Transverse colon (tissue), 4 donors: Measurements from ENCODE around the gene TTC31. TPM values are rescaled to one million over a fixed set of nuclear protein-coding genes. Genes with fewer than 3 reads are reported as not detected.

ENCODE experiments used
- DNase-seq: peaks from one replicate; pipeline ENCODE4 v3.0.0-alpha.2; 2019
- H3K27ac ChIP-seq, 4 donors: fragments of 200-600 bp; sonication (generic); 2 replicates each; pipeline ENCODE4 v1.5.1; 2016 to 2018; ENCODE audit warnings: inconsistent platforms in 4 of 4
- H3K27me3 ChIP-seq: fragments of 200-600 bp; sonication (generic); 2 replicates; pipeline ENCODE4 v1.5.1; 2017; ENCODE audit warnings: inconsistent platforms
- H3K36me3 ChIP-seq, 4 donors: fragments of 200-600 bp; sonication (generic); 2 replicates each; pipeline ENCODE4 v1.5.1; 2017 to 2019; ENCODE audit warnings: inconsistent platforms in 4 of 4
- H3K4me1 ChIP-seq, 4 donors: fragments of 200-600 bp; sonication (generic); 2 replicates each; pipeline ENCODE4 v1.5.1; 2017 to 2020; ENCODE audit warnings: inconsistent platforms in 4 of 4
- H3K4me3 ChIP-seq, 4 donors: fragments of 200-600 bp; sonication (generic); 1 replicate in 1 of 4; 2 replicates in 3 of 4; pipeline versions ENCODE4 v1.5.1 to v1.6.1; 2017 to 2019; ENCODE audit warnings: inconsistent platforms in 4 of 4
- H3K9me3 ChIP-seq, 2 donors: fragments of 200-600 bp; sonication (generic); 2 replicates each; pipeline ENCODE4 v1.5.1; 2017 to 2019; ENCODE audit warnings: inconsistent platforms in 2 of 2
- EP300 ChIP-seq: sonication (generic); formaldehyde crosslinking; IDR thresholded peaks from one replicate; pipeline ENCODE4 v1.6.1; 2017; ENCODE audit warnings: antibody characterized with exemption, low read depth
- POLR2A ChIP-seq: fragments of 450-650 bp; IDR thresholded peaks from one replicate; pipeline ENCODE4 v1.6.1; 2016; ENCODE audit warnings: antibody characterized with exemption, mild to moderate bottlenecking, moderate library complexity
- POLR2AphosphoS5 ChIP-seq, 3 donors: sonication (generic); formaldehyde crosslinking; IDR thresholded peaks; one replicate each; pipeline ENCODE4 v1.6.1; 2016; ENCODE audit warnings: antibody characterized with exemption in 3 of 3
- WGBS, 2 donors: methylation state at CpG; one replicate each; pipeline ENCODE4 v1.1.5; 2018; ENCODE audit warnings: low coverage in 1 of 2; 5-methylcytosine and 5-hydroxymethylcytosine counted together
- in situ Hi-C, 4 donors: fragments of 200-750 bp; cut with MboI; loops; one replicate each; pipeline versions ENCODE4 v1.15.0 to v1.15.1; 2017; ENCODE audit warnings: low sequenced_read_pairs in 3 of 4, low pct_ligation_motif_present in 1 of 4, low pct_unique_long_range_greater_than_20kb in 1 of 4
- intact Hi-C: fragments of 100-400 bp; cut with DNase I; formaldehyde crosslinking; loops from one replicate; pipeline ENCODE4 v1.15.1; 2023; ENCODE audit warnings: low total_unique reads
- total RNA-seq, 4 donors: library from RNA; depleted of rRNA; stranded (reverse); fragments of >200 nt; gene quantifications; one replicate each; pipeline ENCODE4 v1.1.0, GENCODE V29; 2016
- TF ChIP-seq, protein P1 (sequence below), 5 experiments: fragments of 200-600 bp in 3 of 5; fragments of 450-650 bp in 2 of 5; sonication (generic) in 3 of 5; IDR thresholded peaks; 1 replicate in 2 of 5; 2 replicates in 3 of 5; pipeline ENCODE4 v1.5.1; 2016 to 2017; ENCODE audit warnings: antibody characterized with exemption in 5 of 5, inconsistent platforms in 3 of 5, mild to moderate bottlenecking in 2 of 5, moderate library complexity in 1 of 5

TTC31 gene
- total RNA-seq, 4 donors from 2014 or later: 16.9 to 36.0 (median 32.0) TPM

- Histone ChIP-seq H3K36me3 (no peaks in the 10 kb centered on the region), H3K27me3 (peaks cover 100% of the 10 kb centered on the region), H3K27ac (no peak overlapping the region), H3K4me1 (peaks cover 8 to 30% (median 27%) of the 10 kb centered on the region in 4 donors), H3K9me3 (no peaks in the 10 kb centered on the region), H3K4me3 (peak overlapping the region in 1 of 4 donors; percentile 28)
- TF ChIP-seq POLR2A (no peak), POLR2AphosphoS5 (IDR thresholded peaks at IDR 0.05) (peak in 2 of 3 donors; percentile 80 to 86)
- intact Hi-C loops: no loop called here
- WGBS, 2 donors: 11% methylated on average over 48 of the region's 52 CpGs; no CpG with 5 or more reads in 1 of the 2 donors
- DNase-seq: no peak
- in situ Hi-C loops: no loop called here
Observed at GRCh38 chr2:74513605-74514367, 30.9 kb downstream of the TTC31 start.

DNA sequence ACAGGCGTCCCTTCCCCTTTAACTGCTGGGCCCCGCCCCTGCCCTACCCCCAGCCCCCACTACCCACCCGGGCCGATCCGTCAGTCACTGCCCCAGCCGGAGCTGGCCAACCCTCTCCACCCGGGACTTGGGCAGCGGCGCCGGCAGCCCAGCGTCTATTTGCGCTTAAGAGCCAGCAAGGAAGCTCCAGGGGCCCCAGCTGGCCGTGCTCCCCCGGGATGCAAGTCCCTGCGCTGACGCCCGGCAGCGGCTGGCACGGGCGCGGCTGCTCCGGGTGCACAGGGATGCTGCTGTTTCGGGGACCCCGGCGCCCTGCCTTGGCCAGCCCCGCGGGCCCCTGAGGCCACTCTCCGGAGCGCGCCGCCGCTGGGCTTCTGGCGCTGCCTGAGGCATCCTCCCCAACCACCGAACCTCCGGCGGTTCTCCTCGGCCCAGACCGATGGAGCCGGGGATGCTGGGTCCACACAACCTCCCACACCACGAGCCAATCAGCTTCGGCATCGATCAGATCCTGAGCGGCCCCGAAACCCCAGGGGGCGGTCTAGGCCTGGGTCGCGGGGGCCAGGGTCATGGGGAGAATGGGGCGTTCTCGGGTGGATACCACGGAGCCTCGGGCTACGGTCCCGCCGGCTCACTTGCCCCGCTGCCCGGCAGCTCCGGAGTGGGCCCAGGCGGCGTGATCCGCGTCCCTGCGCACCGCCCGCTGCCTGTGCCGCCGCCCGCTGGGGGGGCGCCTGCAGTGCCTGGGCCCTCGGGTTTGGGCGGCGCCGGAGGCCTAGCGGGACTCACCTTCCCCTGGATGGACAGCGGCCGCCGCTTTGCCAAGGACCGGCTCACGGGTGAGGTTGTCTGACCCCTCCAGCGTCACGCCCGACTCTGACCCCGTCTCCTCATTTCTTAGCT lies 31.7 kb downstream of the TTC31 start, which contains the start of gene TLX2:
Gene TLX2 (plus strand): TSS at position 83 of the 903 bp plus-strand sequence. CDS start 357 bp downstream, at position 440.
- in situ Hi-C loops: no loop called here
- intact Hi-C loops: no loop called here
- Histone ChIP-seq H3K36me3 (no peaks in the 10 kb centered on the region), H3K4me3 (peak within 1 kb of the TSS in 1 of 4 donors; percentile 28), H3K27ac (no peak within 1 kb of the TSS), H3K4me1 (peaks cover 8 to 30% (median 27%) of the 10 kb centered on the region in 4 donors), H3K9me3 (no peaks in the 10 kb centered on the region), H3K27me3 (peaks cover 100% of the 10 kb centered on the region)
- WGBS, 2 donors: 3% methylated on average over 46 of the region's 82 CpGs; no CpG with 5 or more reads in 1 of the 2 donors
- no peak for TF ChIP-seq POLR2AphosphoS5 (IDR thresholded peaks at IDR 0.05)
- no peak for DNase-seq

GRCh38 chr2:74515271-74515980 lies 32.5 kb downstream of the TTC31 start:
- Histone ChIP-seq H3K36me3 (no peaks in the 10 kb centered on the region), H3K9me3 (no peaks in the 10 kb centered on the region), H3K4me3 (peak overlapping the region in 2 of 4 donors; percentile 28 to 39), H3K4me1 (peaks cover 8 to 30% (median 27%) of the 10 kb centered on the region in 4 donors), H3K27me3 (peaks cover 100% of the 10 kb centered on the region), H3K27ac (no peak overlapping the region)
- in situ Hi-C loops (no loop called here), intact Hi-C loops (no loop called here)
- TF ChIP-seq POLR2AphosphoS5 (IDR thresholded peaks at IDR 0.05) (no peak), POLR2A (no peak), EP300 (no peak)
- TF ChIP-seq, protein P1, sequence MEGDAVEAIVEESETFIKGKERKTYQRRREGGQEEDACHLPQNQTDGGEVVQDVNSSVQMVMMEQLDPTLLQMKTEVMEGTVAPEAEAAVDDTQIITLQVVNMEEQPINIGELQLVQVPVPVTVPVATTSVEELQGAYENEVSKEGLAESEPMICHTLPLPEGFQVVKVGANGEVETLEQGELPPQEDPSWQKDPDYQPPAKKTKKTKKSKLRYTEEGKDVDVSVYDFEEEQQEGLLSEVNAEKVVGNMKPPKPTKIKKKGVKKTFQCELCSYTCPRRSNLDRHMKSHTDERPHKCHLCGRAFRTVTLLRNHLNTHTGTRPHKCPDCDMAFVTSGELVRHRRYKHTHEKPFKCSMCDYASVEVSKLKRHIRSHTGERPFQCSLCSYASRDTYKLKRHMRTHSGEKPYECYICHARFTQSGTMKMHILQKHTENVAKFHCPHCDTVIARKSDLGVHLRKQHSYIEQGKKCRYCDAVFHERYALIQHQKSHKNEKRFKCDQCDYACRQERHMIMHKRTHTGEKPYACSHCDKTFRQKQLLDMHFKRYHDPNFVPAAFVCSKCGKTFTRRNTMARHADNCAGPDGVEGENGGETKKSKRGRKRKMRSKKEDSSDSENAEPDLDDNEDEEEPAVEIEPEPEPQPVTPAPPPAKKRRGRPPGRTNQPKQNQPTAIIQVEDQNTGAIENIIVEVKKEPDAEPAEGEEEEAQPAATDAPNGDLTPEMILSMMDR (IDR thresholded peaks at IDR 0.05): no peak
- DNase-seq: no peak
- 24% methylated on average over 56 of the region's 60 CpGs; no CpG with 5 or more reads in 1 of the 2 donors for WGBS, 2 donors

GRCh38 chr2:74515981-74516633 lies 33.2 kb downstream of the TTC31 start:
- Histone ChIP-seq H3K4me1 (peaks cover 8 to 30% (median 27%) of the 10 kb centered on the region in 4 donors), H3K4me3 (peak overlapping the region in 2 of 4 donors; percentile 28 to 39), H3K27me3 (peaks cover 100% of the 10 kb centered on the region), H3K9me3 (no peaks in the 10 kb centered on the region), H3K27ac (no peak overlapping the region), H3K36me3 (no peaks in the 10 kb centered on the region)
- intact Hi-C loops (no loop called here), in situ Hi-C loops (no loop called here)
- peak; percentile 60 for DNase-seq
- no peak for TF ChIP-seq POLR2AphosphoS5 (IDR thresholded peaks at IDR 0.05)
- TF ChIP-seq, protein P1 (IDR thresholded peaks at IDR 0.05): no peak
- no peak for TF ChIP-seq EP300
- no peak for TF ChIP-seq POLR2A
- WGBS, 2 donors: 10% methylated on average over 2 to 60 of the region's 72 CpGs
